ENCODE data around the gene TRA2A.

TRA2A gene

GRCh38 chr7:23470330-23471105, 61.3 kb downstream of the TRA2A start, which contains the start of gene IGF2BP3:
TSS of gene IGF2BP3 (minus strand) at chr7:23470491. CDS start at chr7:23470110, 381 bp downstream.
- H2AFZ ChIP-seq (ENCODE audit: low read depth, low read length, severe bottlenecking), result no peak within 1 kb of the TSS
- H3K4me2 ChIP-seq (ENCODE audit: low read depth, low read length, poor library complexity, severe bottlenecking), result peak within 1 kb of the TSS; percentile 100
- H3K36me3 ChIP-seq (ENCODE audit: low read length), result peaks cover 8% of the 10 kb centered on the region
- peak within 1 kb of the TSS; percentile 92 for H3K9ac ChIP-seq (ENCODE audit: low read length)
- H3K27ac ChIP-seq (ENCODE audit: low read depth, low read length), result peak within 1 kb of the TSS; percentile 96
- TF ChIP-seq EZH2phosphoT487 (conservative IDR thresholded peaks at IDR 0.05; ENCODE audit: low read length) (no peak), CTCF (IDR thresholded peaks at IDR 0.05; ENCODE audit: insufficient read depth, low read length, poor library complexity, severe bottlenecking) (no peak)
- peaks cover 74% of the 10 kb centered on the region for H3K79me2 ChIP-seq (ENCODE audit: insufficient read depth, low read length)
- no peaks in the 10 kb centered on the region for H3K27me3 ChIP-seq (ENCODE audit: low read length)
- peaks cover 11% of the 10 kb centered on the region; the same call in 1 of the 2 replicates for H4K20me1 ChIP-seq (ENCODE audit: low read depth, low read length)
- peak within 1 kb of the TSS; percentile 90 for H3K4me3 ChIP-seq (ENCODE audit: insufficient read depth, low read length, poor library complexity, severe bottlenecking)
- H3K9me3 ChIP-seq (ENCODE audit: insufficient read depth, low read length), result no peaks in the 10 kb centered on the region
- no peaks in the 10 kb centered on the region for H3K9me2 ChIP-seq (replicated peaks; ENCODE audit: insufficient read depth, low read length)
- peaks cover 58% of the 10 kb centered on the region for H3F3A ChIP-seq (ENCODE audit: insufficient read depth)

GRCh38 chr7:23469961-23470250, 61.9 kb downstream of the TRA2A start:
- peak overlapping the region; percentile 90 for H3K4me3 ChIP-seq (ENCODE audit: insufficient read depth, low read length, poor library complexity, severe bottlenecking)
- no peaks in the 10 kb centered on the region for H3K27me3 ChIP-seq (ENCODE audit: low read length)
- peaks cover 78% of the 10 kb centered on the region for H3K79me2 ChIP-seq (ENCODE audit: insufficient read depth, low read length)
- no peaks in the 10 kb centered on the region for H3K9me3 ChIP-seq (ENCODE audit: insufficient read depth, low read length)
- peaks cover 10% of the 10 kb centered on the region for H3K36me3 ChIP-seq (ENCODE audit: low read length)
- H3K9ac ChIP-seq (ENCODE audit: low read length), result peak overlapping the region; percentile 92
- peaks cover 11% of the 10 kb centered on the region; the same call in 1 of the 2 replicates for H4K20me1 ChIP-seq (ENCODE audit: low read depth, low read length)
- peaks cover 56% of the 10 kb centered on the region for H3F3A ChIP-seq (ENCODE audit: insufficient read depth)
- peak overlapping the region; percentile 96 for H3K27ac ChIP-seq (ENCODE audit: low read depth, low read length)
- TF ChIP-seq CTCF (IDR thresholded peaks at IDR 0.05; ENCODE audit: insufficient read depth, low read length, poor library complexity, severe bottlenecking) (no peak), EZH2phosphoT487 (conservative IDR thresholded peaks at IDR 0.05; ENCODE audit: low read length) (no peak)
- H2AFZ ChIP-seq (ENCODE audit: low read depth, low read length, severe bottlenecking), result no peak overlapping the region
- no peaks in the 10 kb centered on the region for H3K9me2 ChIP-seq (replicated peaks; ENCODE audit: insufficient read depth, low read length)
- peak overlapping the region; percentile 100 for H3K4me2 ChIP-seq (ENCODE audit: low read depth, low read length, poor library complexity, severe bottlenecking)

GRCh38 chr7:23469150-23469960, 62.4 kb downstream of the TRA2A start:
- Histone ChIP-seq H3K4me2 (ENCODE audit: low read depth, low read length, poor library complexity, severe bottlenecking) (peak overlapping the region; percentile 100), H3K9ac (ENCODE audit: low read length) (peak overlapping the region; percentile 92), H3K4me3 (ENCODE audit: insufficient read depth, low read length, poor library complexity, severe bottlenecking) (peak overlapping the region; percentile 90), H3F3A (ENCODE audit: insufficient read depth) (peaks cover 53% of the 10 kb centered on the region), H3K9me2 (replicated peaks; ENCODE audit: insufficient read depth, low read length) (no peaks in the 10 kb centered on the region), H2AFZ (ENCODE audit: low read depth, low read length, severe bottlenecking) (no peak overlapping the region), H3K79me2 (ENCODE audit: insufficient read depth, low read length) (peaks cover 80% of the 10 kb centered on the region), H4K20me1 (ENCODE audit: low read depth, low read length) (peaks cover 11% of the 10 kb centered on the region; the same call in 1 of the 2 replicates), H3K27ac (ENCODE audit: low read depth, low read length) (peak overlapping the region; percentile 96), H3K27me3 (ENCODE audit: low read length) (no peaks in the 10 kb centered on the region), H3K9me3 (ENCODE audit: insufficient read depth, low read length) (no peaks in the 10 kb centered on the region), H3K36me3 (ENCODE audit: low read length) (peaks cover 13% of the 10 kb centered on the region)
- TF ChIP-seq EZH2phosphoT487 (conservative IDR thresholded peaks at IDR 0.05; ENCODE audit: low read length) (no peak), CTCF (IDR thresholded peaks at IDR 0.05; ENCODE audit: insufficient read depth, low read length, poor library complexity, severe bottlenecking) (no peak)

All from SU-DHL-6 (cell line).